Embryonic facial prominence (tissue), 1 donor: ENCODE data around the gene PRKAR1B.
"Not testable (repeated sequence)": the region's sequence is repeated elsewhere in the genome, so short reads cannot be mapped to it uniquely, and the experiment has no call there.

Source experiments
- DNase-seq: peaks from one replicate; pipeline ENCODE4 v3.0.0-alpha.2; 2016; ENCODE audit errors: extremely low spot score

The PRKAR1B gene

DNA sequence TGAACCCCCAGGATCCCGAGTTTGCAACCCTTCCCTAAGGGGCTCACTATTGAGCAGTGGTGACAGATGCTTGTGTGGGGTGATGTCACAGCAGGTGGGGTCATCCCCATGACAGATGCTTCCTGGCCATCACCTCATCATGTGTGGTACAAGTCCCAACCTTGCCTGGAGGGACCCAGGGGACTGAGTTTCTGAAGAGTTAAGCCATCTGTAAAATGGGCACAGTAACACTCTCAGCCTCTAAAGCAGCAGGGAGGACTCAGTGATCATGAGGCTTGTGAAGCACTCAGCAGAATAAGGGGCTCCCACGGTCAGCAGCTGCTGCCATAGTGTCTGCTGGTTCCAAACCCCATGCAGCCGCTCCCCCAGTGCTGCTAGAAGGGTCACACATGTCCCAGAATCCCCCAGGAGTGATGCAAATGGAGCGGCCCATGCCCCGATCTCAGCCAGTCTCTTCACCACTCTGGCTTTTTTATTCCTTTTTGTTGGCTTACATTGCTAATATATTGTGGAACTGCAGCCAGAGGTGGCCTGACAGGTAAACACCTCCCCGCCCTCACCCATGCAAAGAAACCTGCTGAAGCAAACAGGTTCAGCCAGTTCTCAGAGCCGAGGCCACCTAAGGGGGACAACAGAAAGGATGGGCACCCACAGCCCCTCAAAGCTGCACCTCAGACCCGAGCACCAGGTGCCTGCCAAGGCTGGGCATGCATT is 105.4 kb downstream of the PRKAR1B start:
- no peak for DNase-seq

DNA sequence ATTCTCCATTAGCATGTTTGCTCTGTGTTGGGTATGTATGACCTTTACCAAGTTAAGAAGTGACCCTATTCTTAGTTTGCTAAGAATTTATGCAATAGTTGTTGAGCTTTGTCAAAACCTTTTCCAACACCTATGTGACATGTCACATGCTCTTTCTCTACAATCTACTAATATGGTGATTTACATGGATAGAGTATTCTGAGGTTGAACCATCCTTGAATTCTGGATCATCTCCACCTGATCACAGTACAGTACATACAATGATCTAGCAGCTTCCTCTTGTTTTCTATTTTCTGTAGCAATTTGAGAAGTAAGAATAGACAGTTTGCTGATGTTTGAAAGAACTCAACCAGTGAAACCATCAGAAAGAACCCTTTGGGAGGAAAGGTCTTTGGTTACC is 106.2 kb downstream of the PRKAR1B start:
- DNase-seq = no peak

DNA sequence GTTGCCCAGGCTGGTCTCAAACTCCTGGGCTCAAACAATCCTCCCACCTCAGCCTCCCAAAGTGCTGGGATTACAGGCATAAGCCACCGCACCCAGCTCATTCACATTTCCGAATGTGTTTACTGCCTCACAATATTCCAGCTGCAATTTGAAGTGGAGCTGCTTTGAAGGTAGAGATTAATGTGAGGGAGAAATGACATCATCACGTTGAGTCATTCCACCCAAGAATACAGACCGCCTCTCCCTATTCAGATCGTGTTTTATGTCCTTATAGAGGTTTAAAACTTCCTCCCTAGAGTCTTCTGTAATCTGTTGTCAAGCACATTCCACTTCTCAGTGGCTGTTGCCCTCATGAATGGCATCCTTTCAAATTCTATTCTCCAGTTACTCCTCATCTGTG is 107.0 kb downstream of the PRKAR1B start:
- no peak for DNase-seq

DNA sequence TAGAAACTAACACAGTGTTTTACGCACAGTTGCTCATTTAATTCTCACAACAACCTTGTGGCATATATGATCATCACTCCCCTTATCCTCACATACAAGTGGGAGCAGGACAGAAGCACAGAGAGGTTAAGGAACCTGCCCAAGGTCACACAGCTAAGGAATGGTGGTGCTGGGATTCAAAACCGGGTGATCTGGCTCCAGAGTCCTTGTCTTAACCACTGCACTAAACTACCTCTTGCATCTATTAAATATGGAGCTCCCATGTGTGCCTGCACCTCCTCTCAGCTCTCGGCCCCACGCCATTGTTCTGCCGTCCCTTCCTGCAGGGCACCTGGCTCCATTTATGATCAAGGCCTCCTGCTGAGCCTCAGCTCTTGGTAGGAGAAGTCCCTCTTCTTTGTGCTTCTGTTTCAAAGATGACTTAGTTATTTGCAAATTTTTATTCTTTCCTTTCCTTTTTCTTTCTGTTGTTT is 107.7 kb downstream of the PRKAR1B start:
- no peak for DNase-seq

DNA sequence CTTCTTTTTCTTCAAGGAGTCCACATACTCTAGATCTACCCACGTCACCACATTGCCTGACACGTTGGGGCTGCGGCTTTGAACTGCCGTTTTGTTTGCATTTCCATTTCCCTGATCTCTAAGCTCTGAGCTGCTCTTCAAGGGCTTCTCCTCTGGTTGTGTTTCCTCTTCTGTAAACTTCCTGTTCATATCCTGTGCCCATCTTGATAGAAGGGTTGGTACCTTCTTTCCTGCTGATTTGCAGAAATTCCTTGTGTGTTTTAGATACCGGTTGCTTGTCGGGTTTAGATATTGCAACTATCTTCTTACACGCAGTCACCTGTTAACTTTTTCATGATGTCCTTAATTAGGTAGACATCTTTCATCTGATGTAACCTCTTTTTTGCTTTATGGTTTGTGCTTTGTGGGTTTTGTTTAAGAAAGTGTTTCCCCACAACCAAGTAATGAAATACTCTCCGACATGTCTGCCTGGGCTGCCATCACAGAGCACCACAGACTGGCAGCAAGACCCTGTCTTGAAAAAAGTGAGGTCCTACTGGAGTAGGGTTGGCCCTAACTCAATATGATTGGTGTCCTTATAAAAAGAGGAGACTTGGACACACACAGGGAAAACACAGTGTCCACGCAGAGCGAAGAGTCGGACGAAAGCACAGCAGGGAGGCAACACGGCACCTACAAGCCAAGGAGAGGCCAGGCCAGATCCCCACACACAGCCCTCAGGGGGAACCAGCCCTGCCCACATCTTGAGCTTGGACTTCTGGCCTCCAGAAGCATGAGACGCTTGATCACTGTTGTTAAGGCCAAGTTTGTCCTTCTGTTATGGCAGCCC is 108.3 kb downstream of the PRKAR1B start:
- DNase-seq = no peak

DNA sequence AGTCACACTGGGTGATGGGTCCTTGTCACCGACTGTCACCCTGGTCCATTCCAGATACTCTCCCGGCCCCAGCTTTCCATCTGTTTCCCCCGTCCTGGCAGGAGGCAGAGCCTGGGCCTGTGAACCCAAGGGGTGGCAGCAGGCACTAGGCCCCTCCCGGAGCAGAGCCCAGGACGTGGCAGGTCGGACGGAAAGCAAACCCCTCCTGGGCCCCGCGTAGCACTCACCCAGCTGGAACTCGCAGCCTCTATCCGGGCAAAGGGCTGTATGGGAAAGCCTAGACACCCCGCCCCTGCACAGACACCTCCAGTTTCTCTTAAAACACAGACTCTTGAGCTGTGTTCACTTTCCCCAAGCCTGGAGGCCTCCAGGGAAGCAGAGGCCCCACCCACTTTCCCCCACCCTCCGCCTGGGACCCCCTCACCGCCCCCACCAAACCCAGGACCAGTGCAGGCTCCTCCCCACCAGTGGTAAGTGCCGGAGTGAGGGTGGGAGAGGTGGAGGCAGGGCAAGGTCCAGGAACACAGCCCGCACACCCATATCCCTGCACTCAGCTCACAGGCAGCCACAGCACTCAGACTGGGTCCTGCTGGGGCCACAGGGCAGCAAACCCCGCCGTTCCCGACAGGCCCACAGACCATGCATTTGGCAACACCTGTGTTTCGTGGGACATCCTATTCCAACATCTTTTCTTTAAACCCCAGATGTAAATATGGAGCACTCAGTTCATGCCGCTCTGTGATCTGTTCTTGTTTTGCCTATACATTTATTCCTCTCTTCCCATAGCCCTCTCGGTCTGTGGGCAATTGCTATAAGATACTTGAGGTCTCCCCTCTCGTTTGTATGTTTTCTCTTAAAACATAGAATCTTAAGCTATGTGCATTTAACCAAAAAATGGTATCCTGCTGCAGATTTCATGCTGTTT is 109.2 kb downstream of the PRKAR1B start:
- DNase-seq = no peak

DNA sequence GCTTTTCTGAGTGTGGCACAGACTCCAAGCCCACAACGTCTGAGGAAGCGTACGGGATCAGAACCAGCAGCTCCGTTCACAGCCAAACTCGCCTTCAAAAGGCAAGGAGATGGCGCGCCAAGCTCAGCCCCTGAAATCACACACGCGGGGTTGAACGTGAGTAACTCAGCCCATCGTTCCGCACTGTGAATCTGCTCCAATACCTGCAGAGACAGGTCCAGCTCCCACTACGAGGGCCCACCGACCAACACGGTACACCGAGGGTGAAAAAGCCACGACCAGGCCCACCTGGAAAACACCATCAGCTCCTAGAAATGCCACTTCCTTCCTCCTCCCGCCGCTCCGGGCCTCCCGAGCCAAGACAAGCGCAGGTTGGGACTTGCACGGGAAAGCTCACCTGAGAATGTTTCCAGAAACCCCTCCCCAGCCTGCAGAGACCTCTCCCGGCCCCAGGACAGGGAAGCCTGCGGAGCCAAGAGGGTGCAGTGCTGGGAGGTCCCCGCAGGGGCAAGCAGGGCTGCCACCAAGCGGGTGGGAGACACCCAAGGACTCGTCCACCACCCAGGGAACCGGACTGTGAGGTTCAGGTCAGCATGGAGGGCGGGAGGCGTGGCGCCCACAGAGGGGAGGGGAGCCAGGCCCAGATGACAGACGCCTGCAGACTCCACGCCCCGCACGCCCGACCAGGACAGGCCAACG is 113.5 kb downstream of the PRKAR1B start:
- no peak for DNase-seq

DNA sequence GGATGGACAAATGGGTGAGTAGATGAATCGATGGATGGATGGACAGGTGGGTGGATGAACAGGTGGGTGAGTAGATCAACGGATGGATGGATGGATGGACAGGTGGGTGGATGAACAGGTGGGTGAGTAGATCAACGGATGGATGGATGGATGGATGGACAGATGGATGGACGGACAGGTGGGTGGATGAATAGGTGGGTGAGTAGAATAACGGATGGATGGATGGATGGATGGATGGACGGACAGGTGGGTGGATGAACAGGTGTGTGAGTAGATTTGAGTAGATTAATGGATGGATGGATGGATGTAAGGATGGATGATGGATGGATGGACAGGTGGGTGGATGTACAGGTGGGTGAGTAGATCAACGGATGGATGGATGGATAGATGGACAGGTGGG is 115.2 kb downstream of the PRKAR1B start:
- DNase-seq = not testable (repeated sequence)

DNA sequence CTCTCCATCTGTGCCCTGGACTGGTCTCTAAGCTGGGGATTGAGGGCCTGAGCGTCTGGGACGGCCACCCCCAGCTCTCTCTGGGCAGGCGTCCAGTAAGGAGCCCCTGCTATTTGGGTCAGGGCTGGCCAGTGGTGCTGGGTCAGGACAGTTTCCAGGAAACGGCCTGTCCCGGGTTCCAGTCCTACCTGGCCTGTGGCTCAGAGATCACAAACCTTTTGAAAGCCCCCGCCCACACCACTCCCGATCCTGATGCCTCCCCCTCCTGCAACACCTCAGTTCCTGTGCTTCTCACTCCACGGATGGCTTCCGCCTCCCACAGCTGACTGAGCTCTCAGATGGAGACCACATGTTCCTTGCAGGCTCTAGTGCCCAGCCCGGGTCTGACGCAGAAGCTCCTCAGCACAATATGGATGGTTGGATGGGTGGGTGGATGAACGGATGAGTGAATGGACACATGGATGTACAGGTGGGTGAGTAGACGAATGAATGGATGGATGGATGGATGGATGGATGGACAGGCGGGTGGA is 115.7 kb downstream of the PRKAR1B start:
- no peak for DNase-seq

DNA sequence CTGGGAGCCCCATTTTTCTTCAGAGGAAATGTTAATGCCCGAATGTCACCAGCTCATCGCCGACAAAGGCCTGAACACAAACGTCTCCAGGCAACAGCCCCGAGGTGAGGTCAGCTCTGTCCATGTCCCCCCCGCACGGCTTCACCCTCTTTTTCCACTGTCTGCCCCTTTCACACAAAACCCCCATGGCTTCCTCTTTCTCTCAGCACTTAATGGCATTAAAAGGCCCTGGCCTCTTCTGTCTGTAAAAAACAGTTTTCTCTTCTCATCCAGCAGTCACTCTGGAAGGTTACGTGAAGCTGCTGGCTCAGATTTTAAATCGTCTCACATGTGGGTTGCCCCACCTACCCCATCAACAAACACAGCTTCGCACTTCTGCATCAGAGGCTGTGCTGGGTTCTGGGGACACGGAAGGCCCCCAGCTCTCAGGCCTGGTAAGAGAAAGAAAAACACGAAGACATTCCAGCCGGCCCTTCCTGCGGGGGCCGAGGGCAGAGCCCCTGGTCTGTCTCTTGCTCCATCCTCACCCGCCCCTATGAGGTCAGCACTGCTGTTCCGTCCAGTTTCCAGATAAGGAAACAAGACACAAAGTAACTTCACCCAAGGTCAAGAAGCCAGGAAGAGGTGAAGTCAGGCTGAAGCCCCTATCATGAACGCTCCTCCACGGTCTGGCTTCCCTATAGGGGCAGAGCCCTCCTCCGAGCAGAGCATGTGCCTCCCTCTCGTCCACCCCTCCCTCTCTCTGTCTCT is 116.4 kb downstream of the PRKAR1B start:
- no peak for DNase-seq

DNA sequence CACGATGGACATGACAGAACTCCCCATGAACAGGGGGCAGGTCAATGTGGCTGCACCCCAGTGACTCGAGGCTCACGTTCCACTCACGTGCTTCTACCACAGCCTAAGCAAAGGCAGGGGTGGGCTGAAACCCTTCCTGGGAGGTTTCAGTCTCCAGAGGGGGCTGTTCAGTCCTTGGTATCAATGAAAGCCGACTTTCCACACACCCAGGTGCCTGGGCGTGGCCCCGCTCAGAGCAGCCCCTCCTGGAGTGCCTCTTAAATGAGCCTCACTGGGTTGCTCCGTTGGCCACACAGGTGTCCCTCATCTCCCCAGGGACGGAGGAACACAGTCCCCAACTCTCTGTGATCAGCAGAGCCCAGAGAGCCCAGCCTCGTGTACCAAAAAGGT is 116.9 kb downstream of the PRKAR1B start:
- DNase-seq = no peak

DNA sequence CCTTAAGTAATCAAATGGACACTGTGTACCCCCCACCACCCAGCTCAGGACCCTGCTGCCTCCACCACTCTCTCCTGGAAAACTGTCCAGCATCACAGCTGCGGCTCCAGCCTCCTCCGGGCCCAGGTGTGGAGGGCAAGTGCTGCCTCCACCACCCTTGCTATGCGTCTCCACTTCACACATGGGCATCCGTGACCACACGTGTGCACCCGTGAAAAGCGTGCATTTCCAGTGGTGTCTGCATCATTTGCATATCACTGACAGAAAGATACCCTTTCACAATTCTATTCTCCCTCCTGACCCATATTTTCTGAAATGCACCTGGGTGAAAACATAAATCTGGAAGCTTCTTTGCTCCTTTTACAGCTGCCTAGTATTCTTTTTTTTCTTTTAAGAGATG is 117.7 kb downstream of the PRKAR1B start:
- no peak for DNase-seq

DNA sequence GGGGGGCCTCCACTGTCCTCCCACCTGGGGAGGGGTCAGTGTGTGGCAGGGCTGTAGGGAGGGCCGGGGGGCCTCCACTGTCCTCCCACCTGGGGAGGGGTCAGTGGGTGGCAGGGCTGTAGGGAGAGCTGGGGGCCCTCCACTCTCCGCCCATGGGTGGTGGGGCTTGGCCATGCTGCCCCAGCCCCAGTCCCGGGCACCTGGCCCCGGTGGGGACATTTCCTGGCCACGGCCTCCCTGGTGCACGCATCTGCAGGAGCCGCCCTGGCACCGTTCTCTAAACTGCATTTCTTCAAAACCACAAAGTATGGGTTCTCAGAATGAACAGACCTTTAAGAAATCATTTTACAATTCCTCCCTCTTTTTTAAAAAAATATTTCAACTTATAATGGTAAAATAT is 118.1 kb downstream of the PRKAR1B start:
- no peak for DNase-seq

DNA sequence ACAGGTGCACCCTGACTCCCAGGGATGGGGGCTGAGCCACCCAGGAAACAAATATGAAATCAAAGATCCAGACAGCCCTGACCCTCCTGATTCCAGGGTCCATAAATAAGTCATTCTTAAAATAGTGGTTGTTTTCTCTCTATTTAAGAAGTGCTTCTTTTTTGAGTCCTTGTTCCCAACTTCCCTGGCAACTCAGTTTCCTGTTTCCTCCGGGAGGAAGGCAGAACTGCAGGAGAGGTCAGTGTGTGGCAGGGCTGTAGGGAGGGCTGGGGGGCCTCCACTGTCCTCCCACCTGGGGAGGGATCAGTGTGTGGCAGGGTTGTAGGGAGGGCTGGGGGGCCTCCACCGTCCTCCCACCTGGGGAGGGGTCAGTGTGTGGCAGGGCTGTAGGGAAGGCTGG is 118.7 kb downstream of the PRKAR1B start:
- DNase-seq = no peak

DNA sequence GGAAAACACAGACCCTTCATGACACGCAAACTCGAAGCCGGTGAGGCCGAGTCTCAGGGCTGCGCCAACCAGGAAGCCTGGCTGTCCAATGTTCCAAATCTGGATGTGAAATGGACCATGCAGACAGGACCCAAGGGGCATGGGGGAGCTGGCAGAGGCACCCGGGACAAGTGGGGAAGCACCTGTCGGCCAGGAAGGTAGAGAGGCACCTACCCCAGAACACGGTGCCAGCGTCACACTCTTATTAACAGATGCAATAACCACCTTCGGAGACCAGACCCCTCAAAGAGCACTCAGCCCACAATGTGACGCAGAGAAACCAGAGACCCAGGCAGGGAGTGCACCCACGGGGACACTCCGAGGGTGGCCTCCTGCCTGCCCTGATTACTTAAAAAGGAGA is 119.1 kb downstream of the PRKAR1B start:
- no peak for DNase-seq

DNA sequence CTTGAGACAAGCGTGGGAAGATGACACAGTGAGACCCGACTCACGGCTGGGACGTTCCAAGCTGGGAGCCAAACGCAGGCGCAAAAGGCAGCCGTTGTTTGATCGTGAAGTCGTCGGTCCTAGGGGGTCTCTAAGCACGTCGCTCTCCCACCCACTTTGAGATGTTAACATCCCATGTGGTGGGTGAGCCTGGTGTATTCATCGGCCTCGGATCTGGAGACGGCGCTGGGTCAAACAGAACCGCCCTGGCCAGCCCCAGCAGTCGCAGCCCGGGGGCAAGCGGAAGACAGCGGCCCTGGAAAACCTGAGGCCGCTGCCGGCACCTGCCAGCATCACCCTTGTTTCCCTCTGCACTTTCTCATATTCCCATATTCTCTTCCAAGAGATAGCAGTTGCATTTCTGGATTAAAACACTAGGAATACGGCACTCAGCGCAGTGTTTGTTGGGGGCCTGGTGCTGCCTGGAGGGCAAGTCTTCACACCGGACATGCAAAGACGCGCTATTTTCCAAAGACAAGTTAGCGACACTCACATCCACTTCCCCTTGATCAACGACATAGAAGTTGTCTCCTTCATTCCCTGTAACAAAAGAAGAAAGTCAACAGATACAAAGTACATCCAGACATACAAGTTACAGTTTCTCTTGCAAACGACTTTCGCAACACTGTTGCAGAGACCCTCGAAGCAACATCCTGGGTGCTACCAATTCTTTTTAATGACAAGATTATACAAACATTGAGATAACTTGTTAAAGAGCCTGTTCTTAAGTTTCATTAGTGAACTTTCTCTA is 121.2 kb downstream of the PRKAR1B start:
- no peak for DNase-seq

DNA sequence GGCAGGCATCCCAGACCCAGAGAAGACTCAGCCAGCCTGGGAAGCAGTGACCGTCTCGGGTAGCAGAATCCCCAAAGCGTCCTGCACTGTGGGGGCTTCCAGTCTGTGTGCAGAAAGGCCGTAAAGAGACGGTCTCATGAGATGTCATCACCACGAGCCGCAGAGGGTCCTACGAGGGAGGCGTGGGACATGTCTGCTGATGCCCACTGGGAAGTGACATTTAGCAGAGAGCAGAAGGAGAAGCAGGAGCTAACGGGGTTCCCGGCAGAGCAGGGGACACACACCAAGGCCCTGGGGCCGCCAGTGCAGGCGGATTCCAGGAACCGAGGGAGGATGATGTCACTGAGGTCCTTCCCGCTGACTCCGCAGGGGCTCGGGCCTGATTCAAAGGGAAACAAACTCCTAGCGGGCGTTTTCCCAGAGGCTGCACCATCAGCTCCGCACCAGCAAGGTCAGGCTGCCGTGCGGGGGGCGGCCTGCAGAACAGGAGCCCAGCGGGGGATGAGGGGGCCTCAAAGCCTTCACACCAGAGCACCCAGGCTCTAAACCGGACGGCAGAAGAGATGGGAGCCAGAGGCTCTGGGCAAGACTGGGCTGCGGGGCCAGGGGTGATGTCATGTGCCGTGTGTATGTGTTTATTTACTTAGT is 122.1 kb downstream of the PRKAR1B start:
- DNase-seq = no peak

DNA sequence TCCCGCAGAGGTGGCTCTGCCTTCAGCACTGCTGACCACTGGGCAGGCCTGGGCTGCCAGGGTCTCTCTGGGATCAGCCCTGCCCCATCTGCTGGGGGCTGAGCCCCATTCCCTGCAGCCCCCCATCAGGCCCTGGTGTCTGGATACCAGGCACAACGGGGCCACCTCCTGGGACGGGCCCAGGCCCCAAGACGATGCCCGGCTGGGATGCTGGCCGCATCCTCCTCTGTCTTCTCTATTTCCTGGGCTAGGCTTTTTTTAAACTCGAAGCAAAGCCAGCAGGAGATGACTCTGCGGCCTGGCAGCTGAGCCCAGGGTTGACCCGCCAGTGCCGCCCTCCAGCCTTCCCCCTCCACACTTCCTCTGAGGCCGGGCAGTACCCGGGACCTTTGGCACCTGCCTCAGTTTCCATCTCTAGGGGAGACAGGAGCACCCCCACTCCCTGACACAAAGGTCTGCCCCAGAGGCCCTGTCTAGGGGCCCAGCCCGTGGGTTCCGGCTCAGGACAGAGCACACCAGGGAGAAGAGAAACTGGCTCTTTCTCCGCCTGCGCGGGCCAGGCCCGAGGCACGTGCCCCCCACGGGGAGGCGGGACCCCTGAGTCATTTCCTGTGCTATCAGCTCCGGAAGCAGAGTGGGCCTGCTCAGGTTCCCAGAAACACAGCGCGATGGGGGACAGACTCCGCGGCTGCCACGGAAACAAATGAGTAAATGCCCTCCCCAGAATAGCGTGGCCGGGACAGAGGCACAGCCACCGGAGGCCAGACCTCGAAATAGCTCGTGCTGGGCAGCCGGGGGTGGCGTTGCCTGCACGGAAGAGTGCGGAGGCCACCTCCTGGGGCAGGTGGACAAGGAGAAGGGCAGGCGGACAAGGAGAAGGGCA is 122.8 kb downstream of the PRKAR1B start:
- no peak for DNase-seq
